ENCODE measurements around the gene NTN1. TPM values are rescaled to one million over a fixed set of nuclear protein-coding genes. Genes with fewer than 3 reads are reported as not detected.

The NTN1 gene
- total RNA-seq, 1 experiment from 2014 or later: 14.5 TPM

DNA sequence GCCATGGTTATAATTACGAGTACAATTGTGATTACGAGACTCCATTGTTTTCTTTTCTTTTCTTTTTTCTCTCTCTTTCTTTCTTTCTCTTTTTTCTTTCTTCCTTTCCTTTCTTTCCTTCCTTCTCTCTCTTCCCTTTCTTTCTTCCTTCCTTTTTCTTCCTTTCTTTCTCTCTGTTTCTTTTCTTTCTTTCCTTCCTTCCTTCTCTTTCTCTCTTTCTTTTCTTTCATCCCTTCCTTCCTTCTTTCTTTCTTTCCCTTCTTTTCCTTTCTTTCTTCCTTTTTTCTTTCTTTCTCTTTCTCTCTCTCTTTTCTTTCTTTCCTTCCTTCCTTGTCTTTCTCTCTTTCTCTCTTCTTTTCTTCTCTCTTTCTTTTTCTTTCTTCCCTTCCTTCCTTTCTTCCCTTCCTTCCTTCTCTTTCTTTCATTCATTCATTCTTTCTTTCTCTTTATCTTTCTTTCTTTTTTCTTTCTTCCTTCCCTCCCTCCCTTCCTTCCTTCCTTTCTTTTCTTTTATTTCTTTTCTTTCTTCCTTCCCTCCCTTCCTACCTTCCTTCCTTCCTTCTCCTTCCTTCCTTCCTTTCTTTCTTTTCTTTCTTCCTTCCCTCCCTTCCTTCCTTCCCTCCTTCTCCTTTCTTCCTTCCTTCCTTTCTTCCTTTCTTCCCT, 14.1 kb upstream of the NTN1 start:
- ChIA-PET POLR2A (no interaction called here), CTCF (no interaction called here)
- no peaks in the 10 kb centered on the region for H3K9me3 ChIP-seq (ENCODE audit: control insufficient read depth, insufficient read depth, low read depth, low read length)
- TF ChIP-seq, protein P1, sequence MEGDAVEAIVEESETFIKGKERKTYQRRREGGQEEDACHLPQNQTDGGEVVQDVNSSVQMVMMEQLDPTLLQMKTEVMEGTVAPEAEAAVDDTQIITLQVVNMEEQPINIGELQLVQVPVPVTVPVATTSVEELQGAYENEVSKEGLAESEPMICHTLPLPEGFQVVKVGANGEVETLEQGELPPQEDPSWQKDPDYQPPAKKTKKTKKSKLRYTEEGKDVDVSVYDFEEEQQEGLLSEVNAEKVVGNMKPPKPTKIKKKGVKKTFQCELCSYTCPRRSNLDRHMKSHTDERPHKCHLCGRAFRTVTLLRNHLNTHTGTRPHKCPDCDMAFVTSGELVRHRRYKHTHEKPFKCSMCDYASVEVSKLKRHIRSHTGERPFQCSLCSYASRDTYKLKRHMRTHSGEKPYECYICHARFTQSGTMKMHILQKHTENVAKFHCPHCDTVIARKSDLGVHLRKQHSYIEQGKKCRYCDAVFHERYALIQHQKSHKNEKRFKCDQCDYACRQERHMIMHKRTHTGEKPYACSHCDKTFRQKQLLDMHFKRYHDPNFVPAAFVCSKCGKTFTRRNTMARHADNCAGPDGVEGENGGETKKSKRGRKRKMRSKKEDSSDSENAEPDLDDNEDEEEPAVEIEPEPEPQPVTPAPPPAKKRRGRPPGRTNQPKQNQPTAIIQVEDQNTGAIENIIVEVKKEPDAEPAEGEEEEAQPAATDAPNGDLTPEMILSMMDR (IDR thresholded peaks at IDR 0.05): no peak
- no peak for TF ChIP-seq SIN3A (IDR thresholded peaks at IDR 0.05; ENCODE audit: borderline replicate concordance, insufficient read depth, low read depth, low read length)
- no peak for TF ChIP-seq REST (IDR thresholded peaks at IDR 0.05; ENCODE audit: insufficient read depth in 1 of 2, low read depth in 2 of 2, low read length in 1 of 2)
- TF ChIP-seq TCF7L2 (IDR thresholded peaks at IDR 0.05; ENCODE audit: low read depth, low read length): no peak
- TF ChIP-seq POLR2AphosphoS5 (IDR thresholded peaks at IDR 0.05; ENCODE audit: low read depth, low read length): no peak
- H3K27me3 ChIP-seq (ENCODE audit: control insufficient read depth, insufficient read depth, low read length): no peaks in the 10 kb centered on the region; the same call in 1 of the 2 replicates
- H3K4me3 ChIP-seq (ENCODE audit: low read depth in 2 of 2, low read length in 2 of 2): no peak overlapping the region
- ATAC-seq: no peak
- in situ Hi-C loops (cut with HindIII; ENCODE audit: low pct_unique_long_range_greater_than_20kb, low sequenced_read_pairs) (no loop called here), intact Hi-C loops (cut with micrococcal nuclease; ENCODE audit: unreplicated experiment) (no loop called here)
- no TSS peak for BruUV-seq (replicated peaks)
- no peaks in the 10 kb centered on the region for H3K4me1 ChIP-seq (ENCODE audit: control insufficient read depth, insufficient read depth, low read length)
- no peak overlapping the region for H3K27ac ChIP-seq (ENCODE audit: low read length)
- DNase-seq (ENCODE audit: low read depth, low spot score): no peak
- H3K36me3 ChIP-seq (ENCODE audit: control insufficient read depth, insufficient read depth, low read length): no peaks in the 10 kb centered on the region

DNA sequence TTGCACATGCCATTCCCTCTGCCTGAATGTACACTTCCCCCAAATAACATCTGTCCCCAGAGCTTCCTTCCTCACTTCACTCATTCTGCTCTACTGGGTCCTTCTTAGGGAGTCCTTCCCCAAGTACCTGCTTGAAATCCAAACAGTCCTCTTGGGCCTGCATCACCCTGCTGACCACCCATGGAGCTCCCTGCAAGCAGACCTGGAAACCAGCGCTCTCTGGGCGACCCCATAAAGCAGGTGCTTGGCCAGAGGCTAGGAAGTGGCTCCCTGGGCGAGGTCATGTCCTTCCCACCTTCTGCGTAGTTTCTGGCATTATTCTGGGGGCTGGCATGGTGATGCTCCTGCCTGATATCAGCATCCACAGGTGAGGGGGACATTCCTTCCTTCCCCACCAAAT, 12.2 kb upstream of the NTN1 start:
- Histone ChIP-seq H3K4me1 (ENCODE audit: control insufficient read depth, insufficient read depth, low read length) (no peaks in the 10 kb centered on the region), H3K27ac (ENCODE audit: low read length) (no peak overlapping the region), H3K27me3 (ENCODE audit: control insufficient read depth, insufficient read depth, low read length) (no peaks in the 10 kb centered on the region; the same call in 1 of the 2 replicates), H3K4me3 (ENCODE audit: low read depth in 2 of 2, low read length in 2 of 2) (no peak overlapping the region), H3K9me3 (ENCODE audit: control insufficient read depth, insufficient read depth, low read depth, low read length) (no peaks in the 10 kb centered on the region), H3K36me3 (ENCODE audit: control insufficient read depth, insufficient read depth, low read length) (no peaks in the 10 kb centered on the region)
- no peak for TF ChIP-seq SIN3A (IDR thresholded peaks at IDR 0.05; ENCODE audit: borderline replicate concordance, insufficient read depth, low read depth, low read length)
- no peak for TF ChIP-seq REST (IDR thresholded peaks at IDR 0.05; ENCODE audit: insufficient read depth in 1 of 2, low read depth in 2 of 2, low read length in 1 of 2)
- no peak for TF ChIP-seq POLR2AphosphoS5 (IDR thresholded peaks at IDR 0.05; ENCODE audit: low read depth, low read length)
- no peak for TF ChIP-seq TCF7L2 (IDR thresholded peaks at IDR 0.05; ENCODE audit: low read depth, low read length)
- TF ChIP-seq, protein P1 (IDR thresholded peaks at IDR 0.05): no peak
- intact Hi-C loops (cut with micrococcal nuclease; ENCODE audit: unreplicated experiment) (no loop called here), in situ Hi-C loops (cut with HindIII; ENCODE audit: low pct_unique_long_range_greater_than_20kb, low sequenced_read_pairs) (no loop called here)
- CTCF ChIA-PET: interaction anchor here (0.5 kb wide), 1 partner anchor 62 kb away, joined by 3 read pairs; no protein-coding TSS in a partner anchor
- POLR2A ChIA-PET: interaction anchor here (0.6 kb wide), 1 partner anchor 41 kb away, joined by 7 read pairs; no protein-coding TSS in a partner anchor
- DNase-seq (ENCODE audit: low read depth, low spot score) (no peak), ATAC-seq (no peak)
- BruUV-seq (replicated peaks): no TSS peak
